Right lobe of liver (tissue), 4 donors: ENCODE results near the gene PPCS.

Experiments
- CTCF ChIP-seq, 4 donors: fragments of 200-600 bp in 3 of 4; fragments of 450-650 bp in 1 of 4; IDR thresholded peaks; one replicate each; pipeline versions ENCODE4 v1.5.1 to v1.8.0; 2016 to 2022; ENCODE audit warnings: antibody characterized with exemption in 4 of 4, mild to moderate bottlenecking in 2 of 4
- POLR2A ChIP-seq: fragments of 450-650 bp; IDR thresholded peaks from one replicate; pipeline ENCODE4 v1.6.1; 2017; ENCODE audit warnings: antibody characterized with exemption, mild to moderate bottlenecking
- donor health status: DM: no; HTN: no; CAD: no.
- donor health status: DM: no; HTN: no; CAD: no.
- donor health status: DM: no; HTN: yes; CAD: no.

GRCh38 chr1:42466030-42466429 is 9.7 kb downstream of the PPCS start:
- TF ChIP-seq CTCF (IDR thresholded peaks at IDR 0.05) (no peak), POLR2A (no peak)
